ENCODE data around the gene FUT7. TPM values are rescaled to one million over a fixed set of nuclear protein-coding genes. Genes with fewer than 3 reads are reported as not detected.

The FUT7 gene
- total and polyA plus RNA-seq, 11 donors: 0.15 to 0.48 (median 0.17) TPM; not detected in 8

GRCh38 chr9:136994888-136995230, 37.0 kb downstream of the FUT7 start:
- H3K27me3 ChIP-seq: peaks cover 0 to 28% (median 0%) of the 10 kb centered on the region in 9 donors
- H3K27ac ChIP-seq: peak overlapping the region in 6 of 12 donors; percentile 35 to 77 (median 64)
- H3K4me1 ChIP-seq: peaks cover 3 to 72% (median 31%) of the 10 kb centered on the region in 12 donors
- H3K9me3 ChIP-seq: peaks cover 0 to 10% (median 0%) of the 10 kb centered on the region in 12 donors
- TF ChIP-seq CTCF (IDR thresholded peaks at IDR 0.05) (no peak), POLR2A (IDR thresholded peaks at IDR 0.05) (no peak)
- peak overlapping the region in 11 of 12 donors; percentile 14 to 53 (median 35) for H3K4me3 ChIP-seq
- ATAC-seq (no peak), DNase-seq (no peak)
- intact Hi-C loops (cut with DNase I): loop anchor here in 5 of 10 donors (5.0 kb wide), 3 partner anchors 32 to 48 kb away; partner anchors contain the start of genes C8G (in 4 of the 5), ABCA2 (in 1 of the 5) and LCN12 (in 1 of the 5)
- 21 to 59% (median 34%) methylated on average over 29 to 40 of the region's 40 CpGs for WGBS, 4 donors
- H3K36me3 ChIP-seq: peaks cover 0 to 9% (median 3%) of the 10 kb centered on the region in 9 donors

GRCh38 chr9:136994180-136994887, 37.6 kb downstream of the FUT7 start:
- peak overlapping the region in 9 of 12 donors; percentile 14 to 53 (median 37) for H3K4me3 ChIP-seq
- peak overlapping the region in 2 of 12 donors; percentile 76 to 85 for H3K27ac ChIP-seq
- H3K9me3 ChIP-seq: peaks cover 0 to 10% (median 0%) of the 10 kb centered on the region in 12 donors
- ATAC-seq (no peak), DNase-seq (no peak)
- peaks cover 0 to 9% (median 3%) of the 10 kb centered on the region in 9 donors for H3K36me3 ChIP-seq
- 62 to 78% (median 66%) methylated on average over 49 to 54 of the region's 54 CpGs for WGBS, 4 donors
- no peak for TF ChIP-seq CTCF (IDR thresholded peaks at IDR 0.05)
- no peak for TF ChIP-seq POLR2A (IDR thresholded peaks at IDR 0.05)
- intact Hi-C loops (cut with DNase I): loop anchor here in 4 of 10 donors (5.0 kb wide), 3 partner anchors 33 to 47 kb away; partner anchors contain the start of genes C8G (in 3 of the 4), ABCA2 (in 1 of the 4) and LCN12 (in 1 of the 4)
- H3K27me3 ChIP-seq: peaks cover 0 to 28% (median 0%) of the 10 kb centered on the region in 9 donors
- H3K4me1 ChIP-seq: peaks cover 3 to 67% (median 31%) of the 10 kb centered on the region in 12 donors

- peaks cover 0 to 9% (median 3%) of the 10 kb centered on the region in 9 donors for H3K36me3 ChIP-seq
- DNase-seq: no peak
- peaks cover 0 to 10% (median 0%) of the 10 kb centered on the region in 12 donors for H3K9me3 ChIP-seq
- WGBS, 4 donors: 6 to 83% (median 50%) methylated on average over 6 to 18 of the region's 18 CpGs
- peaks cover 0 to 28% (median 0%) of the 10 kb centered on the region in 9 donors for H3K27me3 ChIP-seq
- H3K4me3 ChIP-seq: peak overlapping the region; percentile 60 to 98 (median 82)
- H3K27ac ChIP-seq: peak overlapping the region in 11 of 12 donors; percentile 78 to 91 (median 86)
- peaks cover 3 to 55% (median 31%) of the 10 kb centered on the region in 12 donors for H3K4me1 ChIP-seq
- no peak for ATAC-seq
- intact Hi-C loops (cut with DNase I): loop anchor here in 5 of 10 donors (1.0 to 5.0 kb wide), 4 partner anchors 34 to 49 kb away; partner anchors contain the start of genes C8G (in 3 of the 5), ABCA2 (in 1 of the 5), FBXW5 (in 1 of the 5) and LCN12 (in 1 of the 5)
- TF ChIP-seq CTCF (IDR thresholded peaks at IDR 0.05) (no peak), POLR2A (IDR thresholded peaks at IDR 0.05) (no peak)
These were observed 39.0 kb downstream of the FUT7 start for GRCh38 chr9:136992819-136993369.
